HCT116 (cell line): ENCODE results near the gene TRPV4. TPM values are rescaled to one million over a fixed set of nuclear protein-coding genes. Genes with fewer than 3 reads are reported as not detected.

Experiments
- ATAC-seq: fragments of 200-7000 bp; cut with Tn5 transposase; 2 replicates; pipeline ENCODE4 v1.9.1; 2020; ENCODE audit warnings: mild to moderate bottlenecking, moderate library complexity
- BruUV-seq: library from RNA; stranded (reverse); fragments of 400-500 nt; replicated peaks from 2 replicates; lab custom pipeline; 2021; lab: Mats Ljungman, UMichigan
- CTCF ChIA-PET: fragments of 300-600 bp; sonication (Branson Sonifier 250); formaldehyde crosslinking; loops from one replicate; lab custom pipeline; 2021; ENCODE audit warnings: antibody characterized with exemption; lab: Charles Lee
- POLR2A ChIA-PET: fragments of 300-600, 350-600 bp; sonication (Branson Sonifier 250); formaldehyde crosslinking; loops from one replicate; lab custom pipeline; 2021; ENCODE audit warnings: antibody characterized with exemption; lab: Charles Lee
- RAD21 ChIA-PET, 2 experiments: fragments of 300-600 bp; sonication (Branson Sonifier 250); formaldehyde crosslinking; loops; one replicate each; lab custom pipeline; 2023; ENCODE audit warnings: low total read pairs in 2 of 2; ENCODE audit not compliant: uncharacterized antibody in 2 of 2, unreplicated experiment in 2 of 2, low non-redundant PET in 1 of 2; lab: Charles Lee
- DNase-seq: peaks from one replicate; pipeline ENCODE4 v3.0.0-alpha.2; 2010; ENCODE audit warnings: low read depth, low spot score
- H2AFZ ChIP-seq: fragments of 200-600 bp; shearing (Covaris generic), sonication (generic); 2 replicates; pipeline ENCODE4 v1.6.1; 2017; ENCODE audit warnings: low read depth, mixed run types, mixed read lengths, antibody characterized with exemption, low read length; ENCODE audit not compliant: poor library complexity, severe bottlenecking
- H3K27ac ChIP-seq: 2 replicates; pipeline ENCODE4 v1.5.1; 2012; ENCODE audit warnings: low read depth, low read length
- H3K27me3 ChIP-seq: fragments of 200-600 bp; sonication (generic); 2 replicates; pipeline ENCODE4 v1.6.1; 2016; ENCODE audit warnings: mixed run types, low read length, mixed read lengths; ENCODE audit not compliant: insufficient read depth
- H3K36me3 ChIP-seq, 2 experiments: fragments of 200-500 bp in 1 of 2; fragments of 200-600 bp in 1 of 2; sonication (Bioruptor generic) in 1 of 2; sonication (generic) in 1 of 2; 2 replicates each; pipeline versions ENCODE4 v1.5.1 to v1.6.1; 2014 to 2016; ENCODE audit warnings: low read length in 2 of 2, inconsistent platforms in 1 of 2, mixed read lengths in 1 of 2, mixed run types in 1 of 2; ENCODE audit not compliant: insufficient read depth in 2 of 2, control insufficient read depth in 1 of 2
- H3K4me1 ChIP-seq, 2 experiments: fragments of 200-600 bp in 1 of 2; sonication (generic) in 1 of 2; 2 replicates each; pipeline versions ENCODE4 v1.5.1 to v1.6.1; 2012 to 2017; ENCODE audit warnings: low read length in 2 of 2, inconsistent platforms in 1 of 2, mild to moderate bottlenecking in 1 of 2, mixed read lengths in 1 of 2, mixed run types in 1 of 2, moderate library complexity in 1 of 2; ENCODE audit not compliant: insufficient read depth in 2 of 2, control insufficient read depth in 1 of 2
- H3K4me2 ChIP-seq: fragments of 200-600 bp; sonication (generic); 2 replicates; pipeline ENCODE4 v1.6.1; 2017; ENCODE audit warnings: mixed run types, low read length, mixed read lengths
- H3K4me3 ChIP-seq, 2 experiments: fragments of 200-600 bp in 1 of 2; sonication (generic) in 1 of 2; replicated peaks in 1 of 2; 2 replicates each; pipeline ENCODE4 v1.5.1; 2011 to 2016; ENCODE audit warnings: low read length in 2 of 2, control low read depth in 1 of 2, low read depth in 1 of 2, mild to moderate bottlenecking in 1 of 2, mixed read lengths in 1 of 2, mixed run types in 1 of 2
- H3K79me2 ChIP-seq: fragments of 200-600 bp; sonication (generic); 2 replicates; pipeline ENCODE4 v1.6.1; 2017; ENCODE audit warnings: mild to moderate bottlenecking, mixed run types, low read length, moderate library complexity, mixed read lengths; ENCODE audit not compliant: insufficient read depth
- H3K9ac ChIP-seq: fragments of 200-600 bp; sonication (generic); 2 replicates; pipeline ENCODE4 v1.6.1; 2016; ENCODE audit warnings: low read length, mixed read lengths
- H3K9me2 ChIP-seq: fragments of 200-600 bp; sonication (generic), shearing (Covaris generic); 2 replicates; pipeline ENCODE4 v1.6.1; 2017; ENCODE audit warnings: mixed run types, mild to moderate bottlenecking, moderate library complexity; ENCODE audit not compliant: insufficient read depth
- H3K9me3 ChIP-seq, 2 experiments: fragments of 200-500 bp in 1 of 2; fragments of 200-600 bp in 1 of 2; sonication (Bioruptor generic) in 1 of 2; sonication (generic) in 1 of 2; 2 replicates each; pipeline ENCODE4 v1.6.1; 2014 to 2017; ENCODE audit warnings: low read length in 2 of 2, mixed read lengths in 2 of 2, inconsistent platforms in 1 of 2, low read depth in 1 of 2, mild to moderate bottlenecking in 1 of 2, mixed run types in 1 of 2, moderate library complexity in 1 of 2; ENCODE audit not compliant: control insufficient read depth in 1 of 2, insufficient read depth in 1 of 2
- H4K20me1 ChIP-seq: fragments of 200-600 bp; sonication (generic), shearing (Covaris generic); 2 replicates; pipeline ENCODE4 v1.6.1; 2017; ENCODE audit warnings: mixed run types, mild to moderate bottlenecking, moderate library complexity; ENCODE audit not compliant: insufficient read depth
- CBX3 ChIP-seq: IDR thresholded peaks from 2 replicates; pipeline ENCODE4 v1.6.1; 2012; ENCODE audit warnings: low read depth
- FOSL1 ChIP-seq: IDR thresholded peaks from 2 replicates; pipeline ENCODE4 v1.6.1; 2012; ENCODE audit warnings: low read depth
- SIN3A ChIP-seq: IDR thresholded peaks from 2 replicates; pipeline ENCODE4 v1.6.1; 2012; ENCODE audit warnings: low read depth
- YY1 ChIP-seq: IDR thresholded peaks from 2 replicates; pipeline ENCODE4 v1.6.1; 2011; ENCODE audit warnings: low read length, low read depth, moderate library complexity, mild to moderate bottlenecking; ENCODE audit not compliant: insufficient replicate concordance; ENCODE audit errors: extremely low read depth
- ZFX ChIP-seq: fragments of 450-650 bp; IDR thresholded peaks from 2 replicates; pipeline ENCODE4 v1.6.1; 2017
- intact Hi-C: fragments of 100-400 bp; cut with micrococcal nuclease; formaldehyde crosslinking; loops from 2 replicates; pipeline ENCODE4 v1.10.0; 2022
- total RNA-seq: library from RNA; stranded (reverse); gene quantifications from one replicate; pipeline ENCODE4 v1.2.1, GENCODE V29; 2021; ENCODE audit not compliant: unreplicated experiment
- TF ChIP-seq, protein P1 (sequence below), 3 experiments: fragments of 200-600 bp in 1 of 3; sonication (generic) in 1 of 3; IDR thresholded peaks in 2 of 3; conservative IDR thresholded peaks in 1 of 3; 2 replicates each; pipeline ENCODE4 v1.5.1; 2012 to 2017; ENCODE audit warnings: low read depth in 2 of 3, low read length in 2 of 3, antibody characterized with exemption in 1 of 3, borderline replicate concordance in 1 of 3, control low read depth in 1 of 3, mild to moderate bottlenecking in 1 of 3, mixed read lengths in 1 of 3, mixed run types in 1 of 3, moderate library complexity in 1 of 3; ENCODE audit not compliant: insufficient read depth in 1 of 3
- TF ChIP-seq, protein P2 (sequence below): IDR thresholded peaks from 2 replicates; pipeline ENCODE4 v1.6.1; 2011; ENCODE audit warnings: mild to moderate bottlenecking, low read length, moderate library complexity; ENCODE audit not compliant: insufficient replicate concordance; ENCODE audit errors: extremely low read depth

Gene TRPV4
- total RNA-seq, 1 experiment from 2014 or later: 0.54 TPM

DNA sequence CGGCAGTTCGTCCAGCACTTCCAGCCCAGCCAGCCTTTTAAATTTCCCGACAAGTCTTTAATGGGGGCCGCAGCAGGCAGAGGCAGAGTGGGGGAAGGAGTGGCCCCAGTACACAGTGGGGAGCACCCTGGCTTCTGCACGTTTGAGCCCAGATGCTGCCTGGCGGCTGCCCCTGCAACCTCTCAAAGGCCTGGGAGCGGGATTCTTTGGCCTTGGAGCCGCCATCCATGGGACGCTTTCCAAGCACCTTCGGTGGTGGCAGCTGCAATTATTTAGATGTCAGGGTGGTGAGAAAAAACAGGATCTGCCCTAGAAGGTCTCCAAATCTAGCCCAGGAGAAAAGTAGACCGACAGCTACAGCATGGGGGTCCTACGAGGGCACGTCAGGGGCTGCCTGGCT, 73.6 kb downstream of the TRPV4 start:
- RAD21 ChIA-PET: no interaction called here
- Histone ChIP-seq H3K79me2 (no peaks in the 10 kb centered on the region), H3K4me1 (peaks cover 0 to 12% of the 10 kb centered on the region in 2 experiments; a peak in 2 of 4 replicates), H3K9me3 (peaks cover 0 to 5% of the 10 kb centered on the region in 2 experiments; a peak in 1 of 4 replicates), H3K4me2 (no peak overlapping the region), H3K27ac (no peak overlapping the region), H3K4me3 (no peak overlapping the region), H3K27me3 (no peaks in the 10 kb centered on the region), H2AFZ (no peak overlapping the region), H3K9me2 (no peaks in the 10 kb centered on the region), H3K9ac (no peak overlapping the region), H4K20me1 (no peaks in the 10 kb centered on the region), H3K36me3 (no peaks in the 10 kb centered on the region)
- intact Hi-C loops: no loop called here
- BruUV-seq: no TSS peak
- no peak for DNase-seq
- POLR2A ChIA-PET: no interaction called here
- CTCF ChIA-PET: no interaction called here
- no peak for TF ChIP-seq SIN3A
- TF ChIP-seq FOSL1: no peak
- TF ChIP-seq CBX3: no peak
- TF ChIP-seq, protein P1, sequence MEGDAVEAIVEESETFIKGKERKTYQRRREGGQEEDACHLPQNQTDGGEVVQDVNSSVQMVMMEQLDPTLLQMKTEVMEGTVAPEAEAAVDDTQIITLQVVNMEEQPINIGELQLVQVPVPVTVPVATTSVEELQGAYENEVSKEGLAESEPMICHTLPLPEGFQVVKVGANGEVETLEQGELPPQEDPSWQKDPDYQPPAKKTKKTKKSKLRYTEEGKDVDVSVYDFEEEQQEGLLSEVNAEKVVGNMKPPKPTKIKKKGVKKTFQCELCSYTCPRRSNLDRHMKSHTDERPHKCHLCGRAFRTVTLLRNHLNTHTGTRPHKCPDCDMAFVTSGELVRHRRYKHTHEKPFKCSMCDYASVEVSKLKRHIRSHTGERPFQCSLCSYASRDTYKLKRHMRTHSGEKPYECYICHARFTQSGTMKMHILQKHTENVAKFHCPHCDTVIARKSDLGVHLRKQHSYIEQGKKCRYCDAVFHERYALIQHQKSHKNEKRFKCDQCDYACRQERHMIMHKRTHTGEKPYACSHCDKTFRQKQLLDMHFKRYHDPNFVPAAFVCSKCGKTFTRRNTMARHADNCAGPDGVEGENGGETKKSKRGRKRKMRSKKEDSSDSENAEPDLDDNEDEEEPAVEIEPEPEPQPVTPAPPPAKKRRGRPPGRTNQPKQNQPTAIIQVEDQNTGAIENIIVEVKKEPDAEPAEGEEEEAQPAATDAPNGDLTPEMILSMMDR (IDR thresholded peaks at IDR 0.05 in 2 of 3, conservative IDR thresholded peaks at IDR 0.05 in 1 of 3; ENCODE audit: borderline replicate concordance in 1 of 3, insufficient read depth in 1 of 3, low read depth in 2 of 3, low read length in 2 of 3): no peak
- TF ChIP-seq, protein P2, sequence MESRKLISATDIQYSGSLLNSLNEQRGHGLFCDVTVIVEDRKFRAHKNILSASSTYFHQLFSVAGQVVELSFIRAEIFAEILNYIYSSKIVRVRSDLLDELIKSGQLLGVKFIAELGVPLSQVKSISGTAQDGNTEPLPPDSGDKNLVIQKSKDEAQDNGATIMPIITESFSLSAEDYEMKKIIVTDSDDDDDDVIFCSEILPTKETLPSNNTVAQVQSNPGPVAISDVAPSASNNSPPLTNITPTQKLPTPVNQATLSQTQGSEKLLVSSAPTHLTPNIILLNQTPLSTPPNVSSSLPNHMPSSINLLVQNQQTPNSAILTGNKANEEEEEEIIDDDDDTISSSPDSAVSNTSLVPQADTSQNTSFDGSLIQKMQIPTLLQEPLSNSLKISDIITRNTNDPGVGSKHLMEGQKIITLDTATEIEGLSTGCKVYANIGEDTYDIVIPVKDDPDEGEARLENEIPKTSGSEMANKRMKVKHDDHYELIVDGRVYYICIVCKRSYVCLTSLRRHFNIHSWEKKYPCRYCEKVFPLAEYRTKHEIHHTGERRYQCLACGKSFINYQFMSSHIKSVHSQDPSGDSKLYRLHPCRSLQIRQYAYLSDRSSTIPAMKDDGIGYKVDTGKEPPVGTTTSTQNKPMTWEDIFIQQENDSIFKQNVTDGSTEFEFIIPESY: no peak
- no peak for TF ChIP-seq YY1
- TF ChIP-seq ZFX: no peak
- ATAC-seq: no peak
